ENCODE measurements around the gene SMYD3.

GRCh38 chr1:245888809-245889208 lies 618.3 kb downstream of the SMYD3 start:
- TF ChIP-seq SMC3 (IDR thresholded peaks at IDR 0.05; ENCODE audit: borderline replicate concordance, low read length) (peak; percentile 74), POLR2AphosphoS5 (IDR thresholded peaks at IDR 0.05; ENCODE audit: low read length) (no peak), RBBP5 (conservative IDR thresholded peaks at IDR 0.05) (no peak), CBX5 (IDR thresholded peaks at IDR 0.05; ENCODE audit: low read depth) (no peak), EP300 (IDR thresholded peaks at IDR 0.05; ENCODE audit: borderline replicate concordance in 1 of 2, control insufficient read depth in 1 of 2, low read depth in 2 of 2, low read length in 2 of 2) (no peak), CTCF (IDR thresholded peaks at IDR 0.05 in 2 of 3, conservative IDR thresholded peaks at IDR 0.05 in 1 of 3; ENCODE audit: control insufficient read depth in 2 of 3, extremely low read depth in 1 of 3, insufficient read depth in 1 of 3, low read depth in 3 of 3, low read length in 3 of 3) (peak; percentile 45 to 53 (median 51); a peak in 5 of 6 replicates), RAD21 (IDR thresholded peaks at IDR 0.05; ENCODE audit: insufficient read depth, low read depth, low read length) (peak; percentile 47), SREBF2 (IDR thresholded peaks at IDR 0.05; ENCODE audit: low read length) (no peak)
